ENCODE data around the gene EYS. TPM values are rescaled to one million over a fixed set of nuclear protein-coding genes. Genes with fewer than 3 reads are reported as not detected.

The EYS gene
- total RNA-seq, 6 experiments from 2014 or later, result 0.18 TPM; not detected in 5

GRCh38 chr6:64497634-64498033, 1209.4 kb downstream of the EYS start:
- H3K4me3 Mint-ChIP-seq, result no peak overlapping the region
- no peak for TF ChIP-seq CTCF (IDR thresholded peaks at IDR 0.05)
- H3K27ac Mint-ChIP-seq, result no peak overlapping the region

GRCh38 chr6:64489763-64490162, 1217.3 kb downstream of the EYS start:
- no peak overlapping the region for H3K4me3 Mint-ChIP-seq
- no peaks in the 10 kb centered on the region for H3K27me3 Mint-ChIP-seq (ENCODE audit: insufficient read depth)
- H3K27ac Mint-ChIP-seq, result no peak overlapping the region
- no peaks in the 10 kb centered on the region for H3K9me3 Mint-ChIP-seq
- no peaks in the 10 kb centered on the region for H3K36me3 Mint-ChIP-seq (ENCODE audit: low read depth)
- no peak for TF ChIP-seq CTCF (IDR thresholded peaks at IDR 0.05)
- no peak for DNase-seq
- H3K4me1 Mint-ChIP-seq (ENCODE audit: low read depth), result no peaks in the 10 kb centered on the region

More at GRCh38 chr6:64497634-64498033, 1209.4 kb downstream of the EYS start:
- Mint-ChIP-seq H3K9me3 (peaks cover 5% of the 10 kb centered on the region; the same call in 1 of the 2 replicates), H3K27me3 (ENCODE audit: insufficient read depth) (no peaks in the 10 kb centered on the region), H3K4me1 (ENCODE audit: low read depth) (no peaks in the 10 kb centered on the region), H3K36me3 (ENCODE audit: low read depth) (no peaks in the 10 kb centered on the region)
- no peak for DNase-seq

- TF ChIP-seq CTCF (IDR thresholded peaks at IDR 0.05), result no peak
- Mint-ChIP-seq H3K27me3 (ENCODE audit: insufficient read depth) (no peaks in the 10 kb centered on the region), H3K9me3 (peaks cover 15% of the 10 kb centered on the region), H3K4me3 (no peak overlapping the region), H3K27ac (no peak overlapping the region), H3K36me3 (ENCODE audit: low read depth) (no peaks in the 10 kb centered on the region), H3K4me1 (ENCODE audit: low read depth) (no peaks in the 10 kb centered on the region)
- DNase-seq, result no peak
Observed at GRCh38 chr6:64486578-64487351, 1220.3 kb downstream of the EYS start.

GRCh38 chr6:64483956-64484499, 1223.0 kb downstream of the EYS start:
- H3K27ac Mint-ChIP-seq, result no peak overlapping the region

GRCh38 chr6:64482631-64483030, 1224.4 kb downstream of the EYS start:
- no peaks in the 10 kb centered on the region for H3K36me3 Mint-ChIP-seq (ENCODE audit: low read depth)
- H3K27me3 Mint-ChIP-seq (ENCODE audit: insufficient read depth), result no peaks in the 10 kb centered on the region
- TF ChIP-seq CTCF (IDR thresholded peaks at IDR 0.05), result no peak
- no peaks in the 10 kb centered on the region for H3K4me1 Mint-ChIP-seq (ENCODE audit: low read depth)
- no peak overlapping the region for H3K27ac Mint-ChIP-seq
- no peak for DNase-seq
- no peak overlapping the region for H3K4me3 Mint-ChIP-seq
- H3K9me3 Mint-ChIP-seq, result peaks cover 19% of the 10 kb centered on the region

More at GRCh38 chr6:64483956-64484499, 1223.0 kb downstream of the EYS start:
- TF ChIP-seq CTCF (IDR thresholded peaks at IDR 0.05), result no peak
- no peaks in the 10 kb centered on the region for H3K27me3 Mint-ChIP-seq (ENCODE audit: insufficient read depth)
- H3K4me1 Mint-ChIP-seq (ENCODE audit: low read depth), result no peaks in the 10 kb centered on the region
- DNase-seq, result no peak
- no peaks in the 10 kb centered on the region for H3K36me3 Mint-ChIP-seq (ENCODE audit: low read depth)
- no peak overlapping the region for H3K4me3 Mint-ChIP-seq
- H3K9me3 Mint-ChIP-seq, result peaks cover 19% of the 10 kb centered on the region

Data from HFFc6 (cell line).